ENCODE results near the gene WNK2. TPM values are rescaled to one million over a fixed set of nuclear protein-coding genes. Genes with fewer than 3 reads are reported as not detected.

The WNK2 gene
- total RNA-seq, 1 experiment from 2014 or later = 69.4 TPM

DNA sequence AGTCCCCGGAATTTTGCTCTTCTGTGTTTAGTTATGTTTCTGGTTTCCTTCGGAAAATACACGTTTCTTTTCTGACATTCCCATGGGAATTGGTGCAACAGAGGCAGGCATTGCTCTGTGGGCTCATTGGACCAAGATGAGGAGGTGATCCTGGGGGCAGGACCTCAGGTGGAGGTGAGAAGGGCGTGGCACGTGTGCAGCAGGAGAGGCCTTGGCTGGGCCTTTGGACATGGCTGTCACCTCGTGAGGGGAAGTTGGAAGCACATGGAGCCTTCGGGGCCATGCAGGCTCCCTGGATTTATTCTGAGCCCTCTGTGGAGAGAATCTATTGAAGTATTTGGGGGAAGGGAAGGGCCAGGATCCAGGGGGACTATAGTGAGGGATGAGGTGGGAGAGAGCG lies 44.5 kb downstream of the WNK2 start:
- Histone ChIP-seq H2BK5ac (ENCODE audit: insufficient read length, low read length) (no peak overlapping the region), H2BK120ac (ENCODE audit: low read depth, low read length, poor library complexity, severe bottlenecking) (no peak overlapping the region), H2BK20ac (ENCODE audit: low read depth, low read length, poor library complexity, severe bottlenecking) (no peak overlapping the region), H3K23ac (ENCODE audit: insufficient read length, low read depth, low read length) (no peak overlapping the region), H3T11ph (ENCODE audit: low read length) (no peak overlapping the region), H3K27ac (ENCODE audit: insufficient read length, low read depth, low read length) (no peak overlapping the region), H3K4me1 (ENCODE audit: insufficient read depth, low read length) (peaks cover 3% of the 10 kb centered on the region; the same call in 1 of the 2 replicates), H4K91ac (ENCODE audit: insufficient read length, low read depth, low read length) (no peak overlapping the region), H4K20me1 (ENCODE audit: control insufficient read depth, insufficient read depth, insufficient read length) (no peaks in the 10 kb centered on the region), H3K27me3 (ENCODE audit: insufficient read depth, low read length) (no peaks in the 10 kb centered on the region), H2BK15ac (ENCODE audit: low read depth, low read length) (no peak overlapping the region), H4K8ac (replicated peaks; ENCODE audit: insufficient read length, low read depth, low read length) (no peak overlapping the region), H3K4me2 (ENCODE audit: insufficient read depth, insufficient read length, low read length) (no peak overlapping the region), H3K79me1 (ENCODE audit: insufficient read depth, low read depth, low read length, poor library complexity, severe bottlenecking) (no peaks in the 10 kb centered on the region), H3K14ac (ENCODE audit: insufficient read depth, low read length) (no peak overlapping the region), H4K5ac (ENCODE audit: insufficient read length, low read depth, low read length) (no peak overlapping the region), H2AK5ac (ENCODE audit: insufficient read length, low read length) (no peak overlapping the region), H3K4ac (ENCODE audit: low read depth, low read length) (no peak overlapping the region), H3K9ac (ENCODE audit: extremely low read depth, insufficient read length, low read length) (no peak overlapping the region), H2BK12ac (ENCODE audit: insufficient read length, low read depth, low read length) (no peak overlapping the region), H3K79me2 (ENCODE audit: insufficient read depth, low read length) (no peaks in the 10 kb centered on the region), H3K18ac (ENCODE audit: insufficient read length, low read depth, low read length) (no peak overlapping the region), H3K23me2 (ENCODE audit: insufficient read length, low read depth, low read length, poor library complexity, severe bottlenecking) (no peaks in the 10 kb centered on the region), H3K56ac (ENCODE audit: insufficient read length, low read depth, low read length) (no peak overlapping the region), H3K9me3 (ENCODE audit: control insufficient read depth, low read depth, low read length) (no peaks in the 10 kb centered on the region), H2AFZ (ENCODE audit: low read length) (no peak overlapping the region)
- Mint-ChIP-seq H3K27ac (no peak overlapping the region; a peak in 1 of 7 replicates), H3K27me3 (ENCODE audit: low read depth) (no peaks in the 10 kb centered on the region), H3K4me3 (no peak overlapping the region), H3K9me3 (no peaks in the 10 kb centered on the region), H3K36me3 (ENCODE audit: insufficient read depth in 1 of 3, low read depth in 3 of 3) (peaks cover 0 to 4% (median 2%) of the 10 kb centered on the region in 3 experiments; a peak in 4 of 7 replicates), H3K4me1 (peaks cover 23 to 25% of the 10 kb centered on the region in 2 experiments)
- no peak for TF ChIP-seq CTCF (conservative IDR thresholded peaks at IDR 0.05)
- WGBS (ENCODE audit: extremely low coverage, insufficient read length, low lambda C conversion rate) = no CpG with 5 or more reads among the region's 8 CpGs
- no peak for DNase-seq

Measured in H9 (cell line).